Activated T-cell treated with anti-CD3 and anti-CD28 coated beads, Interleukin-2, amount 50 U/mL, for 48 hours (primary cell): ENCODE measurements around the gene GALNT9.
"Not testable (repeated sequence)": the region's sequence is repeated elsewhere in the genome, so short reads cannot be mapped to it uniquely, and the experiment has no call there.

Experiments used
- DNase-seq, 2 experiments: peaks; one replicate each; pipeline ENCODE4 v3.0.0-alpha.2; 2020

The GALNT9 gene

GRCh38 chr12:132152953-132153352 lies 176.4 kb downstream of the GALNT9 start:
- DNase-seq = no peak

DNA sequence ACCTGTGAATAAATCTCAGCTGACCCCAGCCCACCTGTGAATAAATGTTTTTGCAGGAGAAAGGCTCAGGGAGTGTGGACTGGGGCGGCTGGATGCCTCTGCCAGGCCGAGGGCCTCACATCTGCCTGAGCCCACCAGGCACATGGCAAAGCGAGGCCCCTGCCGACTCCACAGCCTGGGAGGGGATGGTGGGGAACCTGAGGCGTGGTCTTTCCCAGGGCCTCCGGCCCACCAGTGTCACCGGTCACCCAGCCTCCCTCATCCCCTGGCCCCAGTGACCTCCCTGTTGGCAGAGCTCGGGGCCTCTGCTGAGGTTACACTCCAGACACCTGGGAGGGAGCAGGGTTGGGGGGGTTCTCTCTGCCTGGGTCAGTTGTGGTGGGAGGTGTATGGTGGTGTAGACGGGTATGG lies 177.0 kb downstream of the GALNT9 start:
- DNase-seq = no peak

DNA sequence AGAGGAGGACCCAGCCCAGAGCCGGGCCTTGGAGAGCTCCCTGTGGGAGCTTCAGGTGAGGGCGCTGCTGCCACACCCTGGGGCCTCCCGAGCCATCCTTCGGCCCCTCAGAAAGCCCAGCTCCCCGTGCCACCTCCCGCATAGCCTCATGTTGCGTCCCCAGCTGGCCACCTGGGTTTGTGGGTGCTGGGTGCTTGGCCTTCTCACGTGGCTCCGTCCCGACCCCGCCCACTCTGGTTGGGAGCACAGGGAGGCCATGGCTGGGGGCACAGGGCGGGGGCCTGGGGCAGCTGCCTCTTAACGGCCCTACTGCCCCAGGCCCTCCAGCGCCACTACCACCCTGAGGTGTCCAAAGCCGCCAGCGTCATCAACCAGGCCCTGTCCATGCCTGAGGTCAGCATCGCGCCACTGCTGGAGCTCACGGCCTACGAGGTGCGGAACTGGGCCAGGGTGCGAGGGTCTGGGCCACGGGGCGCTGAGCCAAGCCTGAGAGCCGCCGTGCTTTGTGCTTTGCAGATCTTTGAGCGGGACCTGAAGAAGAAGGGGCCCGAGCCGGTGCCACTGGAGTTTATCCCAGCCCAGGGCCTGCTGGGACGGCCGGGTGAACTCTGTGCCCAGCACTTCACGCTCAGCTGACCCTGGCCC lies 177.5 kb downstream of the GALNT9 start:
- DNase-seq = no peak

GRCh38 chr12:132151145-132151765 lies 178.1 kb downstream of the GALNT9 start:
- DNase-seq = no peak

GRCh38 chr12:132150780-132151144 lies 178.6 kb downstream of the GALNT9 start:
- DNase-seq = no peak

DNA sequence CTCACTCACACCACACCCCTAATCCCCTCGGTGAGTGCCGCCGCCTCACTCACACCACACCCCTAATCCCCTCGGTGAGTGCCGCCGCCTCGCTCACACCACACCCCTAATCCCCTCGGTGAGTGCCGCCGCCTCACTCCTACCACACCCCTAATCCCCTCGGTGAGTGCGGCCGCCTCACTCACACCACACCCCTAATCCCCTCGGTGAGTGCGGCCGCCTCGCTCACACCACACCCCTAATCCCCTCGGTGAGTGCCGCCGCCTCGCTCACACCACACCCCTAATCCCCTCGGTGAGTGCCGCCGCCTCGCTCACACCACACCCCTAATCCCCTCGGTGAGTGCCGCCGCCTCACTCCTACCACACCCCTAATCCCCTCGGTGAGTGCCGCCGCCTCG lies 179.9 kb downstream of the GALNT9 start:
- DNase-seq = not testable (repeated sequence)

GRCh38 chr12:132148368-132149045 lies 180.9 kb downstream of the GALNT9 start:
- no peak for DNase-seq

DNA sequence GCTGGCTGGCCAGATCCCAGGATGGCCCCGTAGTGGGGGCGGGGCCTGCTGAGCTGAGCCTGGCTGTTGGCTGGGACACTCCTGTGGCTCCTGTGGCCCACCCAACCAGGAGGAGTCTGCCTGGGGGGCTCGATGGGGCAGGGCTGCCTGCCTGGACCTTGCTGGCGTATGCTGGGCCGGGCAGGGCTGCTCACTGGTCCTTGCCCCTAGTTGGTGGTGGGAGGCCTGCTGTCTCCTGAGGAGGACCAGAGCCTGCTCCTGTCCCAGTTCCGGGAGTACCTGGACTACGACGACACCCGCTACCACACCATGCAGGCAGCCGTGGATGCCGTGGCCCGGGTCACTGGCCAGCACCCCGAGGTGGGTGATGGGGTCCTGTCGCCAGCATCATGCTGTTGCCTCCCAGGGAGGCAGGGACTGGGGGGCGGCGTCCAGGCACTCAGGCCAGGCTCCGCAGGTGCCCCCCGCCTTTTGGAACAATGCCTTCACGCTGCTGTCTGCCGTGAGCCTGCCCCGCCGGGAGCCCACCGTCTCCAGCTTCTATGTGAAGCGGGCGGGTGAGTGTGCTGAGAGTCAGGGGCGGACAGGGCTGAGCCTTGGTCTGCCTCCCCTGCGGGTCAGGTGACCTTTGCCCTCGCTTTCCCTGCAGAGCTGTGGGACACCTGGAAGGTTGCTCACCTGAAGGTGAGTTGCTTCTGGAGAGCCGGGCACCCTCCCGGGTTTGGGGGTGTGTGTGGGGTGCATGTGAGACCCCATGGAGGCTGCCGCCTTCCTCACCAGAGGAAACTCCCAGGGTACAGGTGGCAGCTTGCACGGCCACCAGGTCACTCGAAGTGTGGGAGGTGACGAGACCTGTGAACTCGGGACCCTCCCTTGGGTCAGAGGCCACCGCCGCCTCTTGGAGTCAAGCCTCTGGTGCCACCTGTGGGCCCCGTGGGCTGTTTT lies 181.7 kb downstream of the GALNT9 start:
- no peak for DNase-seq

DNA sequence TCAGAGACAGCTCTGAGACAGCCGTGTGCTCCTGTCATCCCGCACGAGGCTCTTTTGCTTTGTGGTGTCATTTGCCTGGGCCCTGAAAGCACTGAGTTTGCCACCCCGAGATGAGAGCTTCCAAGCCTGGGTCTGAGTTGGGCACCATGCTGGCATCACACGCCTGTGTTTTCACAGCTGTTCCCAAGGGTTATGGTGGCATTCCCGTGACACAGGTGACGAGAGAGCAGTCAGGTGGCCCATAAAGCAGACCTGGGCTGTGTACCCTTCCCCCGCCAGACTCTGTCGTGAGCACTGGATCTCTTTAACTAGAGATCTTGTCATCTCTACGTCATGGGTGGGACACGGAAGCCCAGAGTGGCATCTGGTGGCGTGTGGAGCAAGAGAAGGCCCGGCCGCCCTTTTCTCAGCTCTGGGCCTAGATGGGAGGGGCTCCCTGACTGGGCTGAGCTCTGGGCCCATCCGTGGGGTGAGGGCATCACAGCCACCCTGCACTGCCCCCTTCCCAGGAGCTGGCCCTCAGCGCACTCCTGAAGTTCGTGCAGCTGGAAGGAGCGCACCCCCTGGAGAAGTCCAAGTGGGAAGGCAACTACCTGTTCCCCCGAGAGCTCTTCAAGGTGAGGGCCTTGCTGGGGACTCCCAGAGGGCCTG lies 182.5 kb downstream of the GALNT9 start:
- DNase-seq = no peak
